GM23248 (cell line): ENCODE data around the gene ST3GAL2. TPM values are rescaled to one million over a fixed set of nuclear protein-coding genes. Genes with fewer than 3 reads are reported as not detected.
"Not testable (repeated sequence)": the region's sequence is repeated elsewhere in the genome, so short reads cannot be mapped to it uniquely, and the experiment has no call there.

Experiments used
- DNase-seq: peaks from one replicate; pipeline ENCODE4 v3.0.0-alpha.2; 2015
- H2AFZ ChIP-seq: fragments of 200-600 bp; sonication (generic); 2 replicates; pipeline ENCODE4 v1.6.1; 2016; ENCODE audit warnings: antibody characterized with exemption
- H3F3A ChIP-seq: fragments of 200-600 bp; sonication (generic); 2 replicates; pipeline ENCODE4 v1.6.1; 2016; ENCODE audit warnings: mild to moderate bottlenecking, antibody characterized with exemption, mixed run types; ENCODE audit not compliant: insufficient read depth
- H3K27ac ChIP-seq: fragments of 200-600 bp; sonication (generic); 2 replicates; pipeline ENCODE4 v1.5.1; 2016; ENCODE audit warnings: mild to moderate bottlenecking
- H3K27me3 ChIP-seq: fragments of 200-600 bp; sonication (generic); replicated peaks from 2 replicates; pipeline ENCODE4 v1.6.1; 2016; ENCODE audit warnings: mild to moderate bottlenecking; ENCODE audit not compliant: insufficient read depth
- H3K36me3 ChIP-seq: fragments of 200-600 bp; sonication (generic); 2 replicates; pipeline ENCODE4 v1.6.1; 2016; ENCODE audit warnings: low read depth, mild to moderate bottlenecking
- H3K4me1 ChIP-seq: fragments of 200-600 bp; sonication (generic); 2 replicates; pipeline ENCODE4 v1.6.1; 2016; ENCODE audit warnings: mild to moderate bottlenecking; ENCODE audit not compliant: insufficient read depth
- H3K4me2 ChIP-seq: fragments of 200-600 bp; sonication (generic); one replicate; pipeline ENCODE4 v1.6.1; 2016; ENCODE audit warnings: mild to moderate bottlenecking; ENCODE audit not compliant: unreplicated experiment
- H3K4me3 ChIP-seq: fragments of 200-600 bp; sonication (generic); 2 replicates; pipeline ENCODE4 v1.5.1; 2016; ENCODE audit warnings: mild to moderate bottlenecking
- H3K79me2 ChIP-seq: fragments of 200-600 bp; sonication (generic); 2 replicates; pipeline ENCODE4 v1.6.1; 2016; ENCODE audit warnings: mild to moderate bottlenecking; ENCODE audit not compliant: insufficient read depth
- H3K9ac ChIP-seq: fragments of 200-600 bp; sonication (generic); 2 replicates; pipeline ENCODE4 v1.6.1; 2016; ENCODE audit warnings: mild to moderate bottlenecking
- H3K9me2 ChIP-seq: fragments of 200-600 bp; sonication (generic); 2 replicates; pipeline ENCODE4 v1.6.1; 2016; ENCODE audit warnings: mixed run types, mild to moderate bottlenecking, moderate library complexity; ENCODE audit not compliant: insufficient read depth
- H3K9me3 ChIP-seq: fragments of 200-600 bp; sonication (generic); one replicate; pipeline ENCODE4 v1.6.1; 2017; ENCODE audit warnings: low read depth
- H4K20me1 ChIP-seq: fragments of 200-600 bp; sonication (generic); 2 replicates; pipeline ENCODE4 v1.6.0; 2016; ENCODE audit not compliant: insufficient read depth
- EZH2 ChIP-seq: fragments of 200-600 bp; sonication (generic); IDR thresholded peaks from 2 replicates; pipeline ENCODE4 v1.6.1; 2018; ENCODE audit warnings: antibody characterized with exemption, mild to moderate bottlenecking; ENCODE audit not compliant: insufficient read depth, poor library complexity, severe bottlenecking
- EZH2phosphoT487 ChIP-seq: fragments of 200-600 bp; sonication (generic); IDR thresholded peaks from 2 replicates; pipeline ENCODE4 v1.6.1; 2018; ENCODE audit warnings: antibody characterized with exemption, moderate library complexity, mild to moderate bottlenecking, low read depth; ENCODE audit not compliant: insufficient read depth
- WGBS, 2 experiments: methylation state at CpG; one replicate each; pipeline ENCODE4 v1.1.6; 2015 to 2017; ENCODE audit warnings: low lambda C conversion rate in 2 of 2, low coverage in 1 of 2; ENCODE audit errors: missing lambda C conversion rate in 2 of 2; 5-methylcytosine and 5-hydroxymethylcytosine counted together
- in situ Hi-C: fragments of 300-500 bp; cut with MboI; formaldehyde crosslinking; loops from 2 replicates; pipeline ENCODE4 v1.15.0; 2020
- polyA plus RNA-seq: library from polyadenylated mRNA; unstranded; fragments of >200 nt; fragmentation: Nextera tagmentation; extraction: Ambion mirVana; gene quantifications from 2 replicates; pipeline ENCODE4 v1.2.1, GENCODE V29; 2016
- total RNA-seq: library from RNA; depleted of rRNA; stranded (reverse); fragments of >200 nt; shearing (Covaris generic); gene quantifications from 2 replicates; pipeline ENCODE4 v1.2.3, GENCODE V29; 2014

Gene ST3GAL2
- total and polyA plus RNA-seq, 2 experiments from 2014 or later: 10.8 to 32.5 TPM

- no peaks in the 10 kb centered on the region for H3K9me3 ChIP-seq
- no peak overlapping the region for H3K27ac ChIP-seq
- H3K9ac ChIP-seq: no peak overlapping the region
- H4K20me1 ChIP-seq: no peaks in the 10 kb centered on the region
- H3K4me3 ChIP-seq: no peak overlapping the region
- peaks cover 23% of the 10 kb centered on the region; the same call in 1 of the 2 replicates for H3K36me3 ChIP-seq
- H3K9me2 ChIP-seq: no peaks in the 10 kb centered on the region
- no peak for DNase-seq
- peaks cover 42% of the 10 kb centered on the region for H3F3A ChIP-seq
- no peaks in the 10 kb centered on the region for H3K27me3 ChIP-seq
- in situ Hi-C loops: no loop called here
- H3K4me1 ChIP-seq: 0 out of 2 replicates have a peak, but pooled peaks cover 1% of the 10 kb centered on the region
- 97 to 99% methylated on average over 8 of the region's 8 CpGs for WGBS, 2 experiments
- TF ChIP-seq EZH2phosphoT487: no peak
- TF ChIP-seq EZH2: no peak
- no peak overlapping the region for H2AFZ ChIP-seq
- H3K4me2 ChIP-seq: no peak overlapping the region
- peaks cover 14% of the 10 kb centered on the region for H3K79me2 ChIP-seq
Observed at GRCh38 chr16:70374213-70374612, 64.7 kb downstream of the ST3GAL2 start.

GRCh38 chr16:70372921-70373728 lies 65.8 kb downstream of the ST3GAL2 start:
- Histone ChIP-seq H3K4me1 (no peaks in the 10 kb centered on the region), H3K9me2 (no peaks in the 10 kb centered on the region), H3K9me3 (no peaks in the 10 kb centered on the region), H3K27me3 (no peaks in the 10 kb centered on the region), H4K20me1 (no peaks in the 10 kb centered on the region), H2AFZ (no peak overlapping the region), H3F3A (peaks cover 42% of the 10 kb centered on the region), H3K9ac (no peak overlapping the region), H3K4me2 (no peak overlapping the region), H3K79me2 (peaks cover 7% of the 10 kb centered on the region), H3K4me3 (no peak overlapping the region), H3K27ac (no peak overlapping the region), H3K36me3 (peaks cover 23% of the 10 kb centered on the region; the same call in 1 of the 2 replicates)
- TF ChIP-seq EZH2phosphoT487 (no peak), EZH2 (no peak)
- no peak for DNase-seq
- in situ Hi-C loops: no loop called here
- WGBS, 2 experiments: 94 to 95% methylated on average over 22 of the region's 22 CpGs

GRCh38 chr16:70370924-70371323 lies 68.0 kb downstream of the ST3GAL2 start:
- peaks cover 34% of the 10 kb centered on the region for H3F3A ChIP-seq
- no peak overlapping the region for H3K4me2 ChIP-seq
- H2AFZ ChIP-seq: no peak overlapping the region
- in situ Hi-C loops: no loop called here
- WGBS, 2 experiments: 95 to 99% methylated on average over 10 of the region's 10 CpGs
- no peaks in the 10 kb centered on the region for H3K79me2 ChIP-seq
- H3K36me3 ChIP-seq: peaks cover 22% of the 10 kb centered on the region; the same call in 1 of the 2 replicates
- no peaks in the 10 kb centered on the region for H4K20me1 ChIP-seq
- no peaks in the 10 kb centered on the region for H3K4me1 ChIP-seq
- H3K9ac ChIP-seq: no peak overlapping the region
- no peaks in the 10 kb centered on the region for H3K9me3 ChIP-seq
- H3K27me3 ChIP-seq: no peaks in the 10 kb centered on the region
- no peak overlapping the region for H3K27ac ChIP-seq
- TF ChIP-seq EZH2phosphoT487 (no peak), EZH2 (no peak)
- H3K4me3 ChIP-seq: no peak overlapping the region
- no peak for DNase-seq
- no peaks in the 10 kb centered on the region for H3K9me2 ChIP-seq

GRCh38 chr16:70370145-70370544 lies 68.8 kb downstream of the ST3GAL2 start:
- H3K27me3 ChIP-seq, H3K4me2 ChIP-seq, H3K4me1 ChIP-seq, in situ Hi-C loops, H3K9me2 ChIP-seq, H3K79me2 ChIP-seq, H3K9me3 ChIP-seq, H3K4me3 ChIP-seq, H3K9ac ChIP-seq, H2AFZ ChIP-seq, H3K27ac ChIP-seq, H4K20me1 ChIP-seq: not testable (repeated sequence)
- Histone ChIP-seq H3F3A (peaks cover 27% of the 10 kb centered on the region), H3K36me3 (peaks cover 27% of the 10 kb centered on the region; the same call in 1 of the 2 replicates)
- peak; percentile 56 for DNase-seq
- WGBS, 2 experiments: 29 to 33% methylated on average over 10 of the region's 10 CpGs
